Measurements from ENCODE around the gene ZKSCAN5.

Gene ZKSCAN5

GRCh38 chr7:99457050-99457649, 47.3 kb upstream of the ZKSCAN5 start:
- no peak overlapping the region for H3K27ac ChIP-seq (ENCODE audit: low read depth, low read length)
- no peak overlapping the region for H3K4me3 ChIP-seq (ENCODE audit: insufficient read depth, low read length, poor library complexity, severe bottlenecking)
- peaks cover 8% of the 10 kb centered on the region for H3K36me3 ChIP-seq (ENCODE audit: low read length)
- H3K9me3 ChIP-seq (ENCODE audit: insufficient read depth, low read length), result no peaks in the 10 kb centered on the region
- no peaks in the 10 kb centered on the region for H3K27me3 ChIP-seq (ENCODE audit: low read length)
- no peaks in the 10 kb centered on the region for H3K9me2 ChIP-seq (replicated peaks; ENCODE audit: insufficient read depth, low read length)
- TF ChIP-seq, protein P1, sequence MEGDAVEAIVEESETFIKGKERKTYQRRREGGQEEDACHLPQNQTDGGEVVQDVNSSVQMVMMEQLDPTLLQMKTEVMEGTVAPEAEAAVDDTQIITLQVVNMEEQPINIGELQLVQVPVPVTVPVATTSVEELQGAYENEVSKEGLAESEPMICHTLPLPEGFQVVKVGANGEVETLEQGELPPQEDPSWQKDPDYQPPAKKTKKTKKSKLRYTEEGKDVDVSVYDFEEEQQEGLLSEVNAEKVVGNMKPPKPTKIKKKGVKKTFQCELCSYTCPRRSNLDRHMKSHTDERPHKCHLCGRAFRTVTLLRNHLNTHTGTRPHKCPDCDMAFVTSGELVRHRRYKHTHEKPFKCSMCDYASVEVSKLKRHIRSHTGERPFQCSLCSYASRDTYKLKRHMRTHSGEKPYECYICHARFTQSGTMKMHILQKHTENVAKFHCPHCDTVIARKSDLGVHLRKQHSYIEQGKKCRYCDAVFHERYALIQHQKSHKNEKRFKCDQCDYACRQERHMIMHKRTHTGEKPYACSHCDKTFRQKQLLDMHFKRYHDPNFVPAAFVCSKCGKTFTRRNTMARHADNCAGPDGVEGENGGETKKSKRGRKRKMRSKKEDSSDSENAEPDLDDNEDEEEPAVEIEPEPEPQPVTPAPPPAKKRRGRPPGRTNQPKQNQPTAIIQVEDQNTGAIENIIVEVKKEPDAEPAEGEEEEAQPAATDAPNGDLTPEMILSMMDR (IDR thresholded peaks at IDR 0.05; ENCODE audit: insufficient read depth, low read length, poor library complexity, severe bottlenecking), result no peak
- TF ChIP-seq EZH2phosphoT487 (conservative IDR thresholded peaks at IDR 0.05; ENCODE audit: low read length), result no peak
- peaks cover 40% of the 10 kb centered on the region for H3K79me2 ChIP-seq (ENCODE audit: insufficient read depth, low read length)
- peaks cover 26% of the 10 kb centered on the region for H3F3A ChIP-seq (ENCODE audit: insufficient read depth)
- no peak overlapping the region for H3K9ac ChIP-seq (ENCODE audit: low read length)
- H3K4me2 ChIP-seq (ENCODE audit: low read depth, low read length, poor library complexity, severe bottlenecking), result no peak overlapping the region
- no peak overlapping the region for H2AFZ ChIP-seq (ENCODE audit: low read depth, low read length, severe bottlenecking)
- H4K20me1 ChIP-seq (ENCODE audit: low read depth, low read length), result peaks cover 4% of the 10 kb centered on the region; the same call in 1 of the 2 replicates

GRCh38 chr7:99457650-99458493, 46.6 kb upstream of the ZKSCAN5 start:
- no peak overlapping the region for H3K9ac ChIP-seq (ENCODE audit: low read length)
- H3K27me3 ChIP-seq (ENCODE audit: low read length), result no peaks in the 10 kb centered on the region
- no peak overlapping the region for H2AFZ ChIP-seq (ENCODE audit: low read depth, low read length, severe bottlenecking)
- peaks cover 11% of the 10 kb centered on the region for H3K36me3 ChIP-seq (ENCODE audit: low read length)
- peaks cover 26% of the 10 kb centered on the region for H3F3A ChIP-seq (ENCODE audit: insufficient read depth)
- no peak for TF ChIP-seq EZH2phosphoT487 (conservative IDR thresholded peaks at IDR 0.05; ENCODE audit: low read length)
- TF ChIP-seq, protein P1 (IDR thresholded peaks at IDR 0.05; ENCODE audit: insufficient read depth, low read length, poor library complexity, severe bottlenecking), result no peak
- peaks cover 46% of the 10 kb centered on the region for H3K79me2 ChIP-seq (ENCODE audit: insufficient read depth, low read length)
- H3K27ac ChIP-seq (ENCODE audit: low read depth, low read length), result no peak overlapping the region
- H3K4me2 ChIP-seq (ENCODE audit: low read depth, low read length, poor library complexity, severe bottlenecking), result no peak overlapping the region
- H3K9me2 ChIP-seq (replicated peaks; ENCODE audit: insufficient read depth, low read length), result no peaks in the 10 kb centered on the region
- no peak overlapping the region for H3K4me3 ChIP-seq (ENCODE audit: insufficient read depth, low read length, poor library complexity, severe bottlenecking)
- peaks cover 4% of the 10 kb centered on the region; the same call in 1 of the 2 replicates for H4K20me1 ChIP-seq (ENCODE audit: low read depth, low read length)
- no peaks in the 10 kb centered on the region for H3K9me3 ChIP-seq (ENCODE audit: insufficient read depth, low read length)

DNA sequence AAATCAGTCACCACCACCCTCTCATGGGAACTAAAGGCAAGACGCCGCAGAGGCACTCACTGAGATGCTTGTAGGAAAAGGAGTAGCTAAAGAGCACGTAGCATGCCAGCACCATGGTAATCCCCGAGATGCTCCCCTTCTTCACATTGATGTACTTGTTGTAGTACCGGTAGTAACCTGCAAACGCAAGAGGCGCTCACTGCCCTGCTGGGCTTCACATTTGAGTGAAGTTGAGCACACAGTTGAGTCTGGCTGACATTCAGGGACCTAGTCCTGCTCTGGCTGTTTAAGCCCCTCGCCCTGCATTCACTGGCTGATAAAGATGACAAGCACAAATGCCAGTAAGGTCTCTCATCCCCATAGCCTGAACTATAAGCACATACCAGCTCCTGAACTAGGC, 45.4 kb upstream of the ZKSCAN5 start:
- H3K9ac ChIP-seq (ENCODE audit: low read length), result no peak overlapping the region
- H3F3A ChIP-seq (ENCODE audit: insufficient read depth), result peaks cover 26% of the 10 kb centered on the region
- no peak overlapping the region for H2AFZ ChIP-seq (ENCODE audit: low read depth, low read length, severe bottlenecking)
- TF ChIP-seq, protein P1 (IDR thresholded peaks at IDR 0.05; ENCODE audit: insufficient read depth, low read length, poor library complexity, severe bottlenecking), result peak; percentile 64
- no peak for TF ChIP-seq EZH2phosphoT487 (conservative IDR thresholded peaks at IDR 0.05; ENCODE audit: low read length)
- no peak overlapping the region for H3K4me3 ChIP-seq (ENCODE audit: insufficient read depth, low read length, poor library complexity, severe bottlenecking)
- H3K9me3 ChIP-seq (ENCODE audit: insufficient read depth, low read length), result no peaks in the 10 kb centered on the region
- no peak overlapping the region for H3K4me2 ChIP-seq (ENCODE audit: low read depth, low read length, poor library complexity, severe bottlenecking)
- no peak overlapping the region for H3K27ac ChIP-seq (ENCODE audit: low read depth, low read length)
- no peaks in the 10 kb centered on the region for H3K27me3 ChIP-seq (ENCODE audit: low read length)
- peaks cover 4% of the 10 kb centered on the region; the same call in 1 of the 2 replicates for H4K20me1 ChIP-seq (ENCODE audit: low read depth, low read length)
- H3K36me3 ChIP-seq (ENCODE audit: low read length), result peaks cover 18% of the 10 kb centered on the region
- H3K9me2 ChIP-seq (replicated peaks; ENCODE audit: insufficient read depth, low read length), result no peaks in the 10 kb centered on the region
- H3K79me2 ChIP-seq (ENCODE audit: insufficient read depth, low read length), result peaks cover 58% of the 10 kb centered on the region
